Activated T-cell treated with anti-CD3 and anti-CD28 coated beads for 1 hour (primary cell): ENCODE measurements around the gene CMTM6.
"Not testable (repeated sequence)": the region's sequence is repeated elsewhere in the genome, so short reads cannot be mapped to it uniquely, and the experiment has no call there.

Experiments
- DNase-seq: peaks from one replicate; pipeline ENCODE4 v3.0.0-alpha.2; 2020; ENCODE audit warnings: low read depth

CMTM6 gene

GRCh38 chr3:32447865-32448400 lies 54.7 kb downstream of the CMTM6 start:
- DNase-seq: no peak

GRCh38 chr3:32443478-32443877 lies 59.2 kb downstream of the CMTM6 start:
- DNase-seq: no peak

- DNase-seq: no peak
These were observed 59.9 kb downstream of the CMTM6 start for GRCh38 chr3:32442766-32443165.

- no peak for DNase-seq
These were observed 61.9 kb downstream of the CMTM6 start for GRCh38 chr3:32440611-32441350.

- DNase-seq: not testable (repeated sequence)
These were observed 63.2 kb downstream of the CMTM6 start for GRCh38 chr3:32439421-32439820.

GRCh38 chr3:32438596-32439344 lies 63.9 kb downstream of the CMTM6 start:
- DNase-seq: no peak

GRCh38 chr3:32437896-32438295 lies 64.8 kb downstream of the CMTM6 start:
- no peak for DNase-seq

- no peak for DNase-seq
These were observed 65.8 kb downstream of the CMTM6 start for GRCh38 chr3:32436816-32437189.

- no peak for DNase-seq
These were observed 66.5 kb downstream of the CMTM6 start for GRCh38 chr3:32435911-32436815.

GRCh38 chr3:32434206-32434605 lies 68.4 kb downstream of the CMTM6 start:
- no peak for DNase-seq

- DNase-seq: no peak
These were observed 69.7 kb downstream of the CMTM6 start for GRCh38 chr3:32432711-32433530.

- DNase-seq: no peak
These were observed 70.5 kb downstream of the CMTM6 start for GRCh38 chr3:32432045-32432710.

GRCh38 chr3:32431481-32431880 lies 71.2 kb downstream of the CMTM6 start:
- DNase-seq: no peak
